ENCODE measurements around the gene HOXB13. TPM values are rescaled to one million over a fixed set of nuclear protein-coding genes. Genes with fewer than 3 reads are reported as not detected.

Gene HOXB13
- total and polyA plus RNA-seq, 2 of the 13 experiments (the other 11 are each of a cell fraction or from before 2014, with no cell fraction given): not detected

DNA sequence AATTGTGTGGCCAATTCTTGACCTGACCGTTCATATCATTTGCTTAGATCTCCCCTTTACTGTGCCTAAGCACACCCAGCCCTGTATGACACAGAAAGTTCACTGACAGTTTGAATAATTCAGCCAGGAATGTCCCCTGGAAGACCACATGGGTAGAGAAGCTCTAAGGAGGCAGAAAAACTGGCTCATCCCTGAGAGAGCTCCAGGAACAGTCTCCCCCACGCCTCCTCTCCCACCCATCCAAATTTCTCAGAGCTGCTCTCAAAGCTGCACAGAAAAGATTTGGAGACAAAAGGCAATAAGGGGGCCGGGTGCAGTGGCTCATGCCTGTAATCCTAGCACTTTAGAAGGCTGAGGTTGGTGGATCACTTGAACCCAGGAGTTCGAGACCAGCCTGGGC is 17.4 kb downstream of the HOXB13 start:
- BruUV-seq (replicated peaks): no TSS peak
- H3K4me1 ChIP-seq (ENCODE audit: insufficient read depth, low read length): peaks cover 4% of the 10 kb centered on the region
- H3K4me2 ChIP-seq (ENCODE audit: low read depth, low read length): no peak overlapping the region
- ATAC-seq (no peak), DNase-seq (ENCODE audit: low spot score) (no peak), FAIRE-seq (no peak)
- TF ChIP-seq TEAD3 (CRISPR knock-in tag; optimal IDR thresholded peaks at IDR 0.05; ENCODE audit: borderline replicate concordance) (no peak), DNMT1 (CRISPR knock-in tag; IDR thresholded peaks at IDR 0.05) (no peak), RAD21 (CRISPR knock-in tag; IDR thresholded peaks at IDR 0.05) (no peak), RBM22 (optimal IDR thresholded peaks at IDR 0.05; ENCODE audit: low read length) (no peak), ZNF335 (CRISPR knock-in tag; IDR thresholded peaks at IDR 0.05) (no peak), ZZZ3 (CRISPR knock-in tag; IDR thresholded peaks at IDR 0.05; ENCODE audit: borderline replicate concordance) (no peak)
- TF ChIP-seq, protein P1, sequence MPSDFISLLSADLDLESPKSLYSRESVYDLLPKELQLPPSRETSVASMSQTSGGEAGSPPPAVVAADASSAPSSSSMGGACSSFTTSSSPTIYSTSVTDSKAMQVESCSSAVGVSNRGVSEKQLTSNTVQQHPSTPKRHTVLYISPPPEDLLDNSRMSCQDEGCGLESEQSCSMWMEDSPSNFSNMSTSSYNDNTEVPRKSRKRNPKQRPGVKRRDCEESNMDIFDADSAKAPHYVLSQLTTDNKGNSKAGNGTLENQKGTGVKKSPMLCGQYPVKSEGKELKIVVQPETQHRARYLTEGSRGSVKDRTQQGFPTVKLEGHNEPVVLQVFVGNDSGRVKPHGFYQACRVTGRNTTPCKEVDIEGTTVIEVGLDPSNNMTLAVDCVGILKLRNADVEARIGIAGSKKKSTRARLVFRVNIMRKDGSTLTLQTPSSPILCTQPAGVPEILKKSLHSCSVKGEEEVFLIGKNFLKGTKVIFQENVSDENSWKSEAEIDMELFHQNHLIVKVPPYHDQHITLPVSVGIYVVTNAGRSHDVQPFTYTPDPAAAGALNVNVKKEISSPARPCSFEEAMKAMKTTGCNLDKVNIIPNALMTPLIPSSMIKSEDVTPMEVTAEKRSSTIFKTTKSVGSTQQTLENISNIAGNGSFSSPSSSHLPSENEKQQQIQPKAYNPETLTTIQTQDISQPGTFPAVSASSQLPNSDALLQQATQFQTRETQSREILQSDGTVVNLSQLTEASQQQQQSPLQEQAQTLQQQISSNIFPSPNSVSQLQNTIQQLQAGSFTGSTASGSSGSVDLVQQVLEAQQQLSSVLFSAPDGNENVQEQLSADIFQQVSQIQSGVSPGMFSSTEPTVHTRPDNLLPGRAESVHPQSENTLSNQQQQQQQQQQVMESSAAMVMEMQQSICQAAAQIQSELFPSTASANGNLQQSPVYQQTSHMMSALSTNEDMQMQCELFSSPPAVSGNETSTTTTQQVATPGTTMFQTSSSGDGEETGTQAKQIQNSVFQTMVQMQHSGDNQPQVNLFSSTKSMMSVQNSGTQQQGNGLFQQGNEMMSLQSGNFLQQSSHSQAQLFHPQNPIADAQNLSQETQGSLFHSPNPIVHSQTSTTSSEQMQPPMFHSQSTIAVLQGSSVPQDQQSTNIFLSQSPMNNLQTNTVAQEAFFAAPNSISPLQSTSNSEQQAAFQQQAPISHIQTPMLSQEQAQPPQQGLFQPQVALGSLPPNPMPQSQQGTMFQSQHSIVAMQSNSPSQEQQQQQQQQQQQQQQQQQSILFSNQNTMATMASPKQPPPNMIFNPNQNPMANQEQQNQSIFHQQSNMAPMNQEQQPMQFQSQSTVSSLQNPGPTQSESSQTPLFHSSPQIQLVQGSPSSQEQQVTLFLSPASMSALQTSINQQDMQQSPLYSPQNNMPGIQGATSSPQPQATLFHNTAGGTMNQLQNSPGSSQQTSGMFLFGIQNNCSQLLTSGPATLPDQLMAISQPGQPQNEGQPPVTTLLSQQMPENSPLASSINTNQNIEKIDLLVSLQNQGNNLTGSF (CRISPR knock-in tag; IDR thresholded peaks at IDR 0.05): no peak
- TF ChIP-seq, protein P2, sequence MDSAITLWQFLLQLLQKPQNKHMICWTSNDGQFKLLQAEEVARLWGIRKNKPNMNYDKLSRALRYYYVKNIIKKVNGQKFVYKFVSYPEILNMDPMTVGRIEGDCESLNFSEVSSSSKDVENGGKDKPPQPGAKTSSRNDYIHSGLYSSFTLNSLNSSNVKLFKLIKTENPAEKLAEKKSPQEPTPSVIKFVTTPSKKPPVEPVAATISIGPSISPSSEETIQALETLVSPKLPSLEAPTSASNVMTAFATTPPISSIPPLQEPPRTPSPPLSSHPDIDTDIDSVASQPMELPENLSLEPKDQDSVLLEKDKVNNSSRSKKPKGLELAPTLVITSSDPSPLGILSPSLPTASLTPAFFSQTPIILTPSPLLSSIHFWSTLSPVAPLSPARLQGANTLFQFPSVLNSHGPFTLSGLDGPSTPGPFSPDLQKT (CRISPR knock-in tag; IDR thresholded peaks at IDR 0.05; ENCODE audit: borderline replicate concordance): no peak
- TF ChIP-seq, protein P3, sequence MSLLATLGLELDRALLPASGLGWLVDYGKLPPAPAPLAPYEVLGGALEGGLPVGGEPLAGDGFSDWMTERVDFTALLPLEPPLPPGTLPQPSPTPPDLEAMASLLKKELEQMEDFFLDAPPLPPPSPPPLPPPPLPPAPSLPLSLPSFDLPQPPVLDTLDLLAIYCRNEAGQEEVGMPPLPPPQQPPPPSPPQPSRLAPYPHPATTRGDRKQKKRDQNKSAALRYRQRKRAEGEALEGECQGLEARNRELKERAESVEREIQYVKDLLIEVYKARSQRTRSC (CRISPR knock-in tag; IDR thresholded peaks at IDR 0.05; ENCODE audit: low read depth): no peak
- intact Hi-C loops (cut with micrococcal nuclease; ENCODE audit: unreplicated experiment) (no loop called here), in situ Hi-C loops (cut with HindIII; ENCODE audit: extremely low pct_ligation_motif_present, low pct_unique_long_range_greater_than_20kb) (no loop called here)
- no peak overlapping the region for H3K9ac ChIP-seq (ENCODE audit: insufficient read depth, low read depth, low read length)
- WGBS (ENCODE audit: low lambda C conversion rate): 3% methylated on average over 4 of the region's 4 CpGs
- no peak overlapping the region for H3K4me3 ChIP-seq (replicated peaks in 1 of 3; ENCODE audit: insufficient read depth in 1 of 3, low read depth in 2 of 3, low read length in 3 of 3)
- H4K20me1 ChIP-seq (ENCODE audit: insufficient read depth, low read length): no peaks in the 10 kb centered on the region
- peaks cover 2 to 51% of the 10 kb centered on the region in 2 experiments; a peak in 4 of 5 replicates for H3K27me3 ChIP-seq (ENCODE audit: control insufficient read depth in 1 of 2, insufficient read depth in 2 of 2, low read length in 2 of 2)
- ChIA-PET POLR2A (no interaction called here), CTCF (ENCODE audit: low intra/inter-chr PET ratio, low total read pairs) (no interaction called here)
- no peaks in the 10 kb centered on the region for H3K9me3 ChIP-seq (ENCODE audit: low read length)
- H2AFZ ChIP-seq (ENCODE audit: low read length): no peak overlapping the region
- no peaks in the 10 kb centered on the region for H3K79me2 ChIP-seq (ENCODE audit: insufficient read depth, low read length)
- H3K27ac ChIP-seq (ENCODE audit: extremely low read length, insufficient read depth, low read length): no peak overlapping the region
- H3K36me3 ChIP-seq (replicated peaks in 1 of 2; ENCODE audit: control insufficient read depth in 1 of 2, insufficient read depth in 2 of 2, low read length in 2 of 2): no peaks in the 10 kb centered on the region

All from HepG2 (cell line).